ENCODE results near the gene TMEM11. TPM values are rescaled to one million over a fixed set of nuclear protein-coding genes. Genes with fewer than 3 reads are reported as not detected.

Gene TMEM11
- total RNA-seq, 1 donor, result 18.1 TPM

DNA sequence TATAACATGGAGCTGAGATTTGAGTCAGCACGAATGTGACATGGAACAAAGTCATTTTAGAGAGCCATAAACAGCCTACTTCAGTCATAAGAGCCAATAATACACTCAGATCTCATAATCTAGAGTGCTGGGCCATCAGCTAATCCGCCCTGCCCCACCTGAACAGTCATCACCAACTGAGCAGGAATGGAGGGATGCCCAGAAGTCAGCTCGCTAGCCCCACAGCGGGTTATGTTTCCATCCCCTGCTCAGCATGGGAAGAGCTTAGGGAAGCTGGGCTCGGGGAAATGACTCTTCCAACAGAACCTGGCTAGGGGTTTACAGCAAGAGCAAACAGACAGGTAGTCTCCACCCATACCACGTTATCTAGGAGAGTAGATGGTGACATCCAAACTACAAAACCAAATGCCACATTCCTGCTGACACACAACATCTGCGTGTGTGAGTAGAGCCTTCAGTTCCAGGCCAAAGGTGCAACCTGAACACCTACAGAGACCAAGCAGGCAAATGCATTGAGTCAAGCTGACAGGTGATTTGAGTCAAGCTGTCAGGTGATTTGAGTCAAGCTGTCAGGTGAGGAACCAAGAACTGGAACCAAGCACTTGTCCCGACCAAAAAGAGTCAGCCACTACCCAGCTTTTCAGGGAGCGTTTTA lies 2.0 kb downstream of the TMEM11 start:
- Histone ChIP-seq H3K27me3 (ENCODE audit: insufficient read depth, low read length) (no peaks in the 10 kb centered on the region), H3K4me3 (ENCODE audit: insufficient read depth, low read length) (peak overlapping the region; percentile 97), H2AFZ (ENCODE audit: low read length) (no peak overlapping the region), H3K9me3 (ENCODE audit: low read depth, low read length) (no peaks in the 10 kb centered on the region), H3K4me2 (ENCODE audit: insufficient read depth, low read length) (peak overlapping the region; percentile 89), H4K20me1 (ENCODE audit: insufficient read depth, low read length) (peaks cover 43% of the 10 kb centered on the region), H3K27ac (ENCODE audit: low read depth, low read length) (no peak overlapping the region), H3K36me3 (ENCODE audit: insufficient read depth, low read length) (peaks cover 30% of the 10 kb centered on the region), H3K79me2 (ENCODE audit: insufficient read depth, low read length) (peaks cover 86% of the 10 kb centered on the region), H3K4me1 (ENCODE audit: insufficient read depth, low read length) (peaks cover 27% of the 10 kb centered on the region)
- no peak for DNase-seq (ENCODE audit: insufficient read length, low spot score, missing footprints)
- TF ChIP-seq, protein P1, sequence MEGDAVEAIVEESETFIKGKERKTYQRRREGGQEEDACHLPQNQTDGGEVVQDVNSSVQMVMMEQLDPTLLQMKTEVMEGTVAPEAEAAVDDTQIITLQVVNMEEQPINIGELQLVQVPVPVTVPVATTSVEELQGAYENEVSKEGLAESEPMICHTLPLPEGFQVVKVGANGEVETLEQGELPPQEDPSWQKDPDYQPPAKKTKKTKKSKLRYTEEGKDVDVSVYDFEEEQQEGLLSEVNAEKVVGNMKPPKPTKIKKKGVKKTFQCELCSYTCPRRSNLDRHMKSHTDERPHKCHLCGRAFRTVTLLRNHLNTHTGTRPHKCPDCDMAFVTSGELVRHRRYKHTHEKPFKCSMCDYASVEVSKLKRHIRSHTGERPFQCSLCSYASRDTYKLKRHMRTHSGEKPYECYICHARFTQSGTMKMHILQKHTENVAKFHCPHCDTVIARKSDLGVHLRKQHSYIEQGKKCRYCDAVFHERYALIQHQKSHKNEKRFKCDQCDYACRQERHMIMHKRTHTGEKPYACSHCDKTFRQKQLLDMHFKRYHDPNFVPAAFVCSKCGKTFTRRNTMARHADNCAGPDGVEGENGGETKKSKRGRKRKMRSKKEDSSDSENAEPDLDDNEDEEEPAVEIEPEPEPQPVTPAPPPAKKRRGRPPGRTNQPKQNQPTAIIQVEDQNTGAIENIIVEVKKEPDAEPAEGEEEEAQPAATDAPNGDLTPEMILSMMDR (IDR thresholded peaks at IDR 0.05; ENCODE audit: extremely low read depth, low read depth, low read length), result no peak

DNA sequence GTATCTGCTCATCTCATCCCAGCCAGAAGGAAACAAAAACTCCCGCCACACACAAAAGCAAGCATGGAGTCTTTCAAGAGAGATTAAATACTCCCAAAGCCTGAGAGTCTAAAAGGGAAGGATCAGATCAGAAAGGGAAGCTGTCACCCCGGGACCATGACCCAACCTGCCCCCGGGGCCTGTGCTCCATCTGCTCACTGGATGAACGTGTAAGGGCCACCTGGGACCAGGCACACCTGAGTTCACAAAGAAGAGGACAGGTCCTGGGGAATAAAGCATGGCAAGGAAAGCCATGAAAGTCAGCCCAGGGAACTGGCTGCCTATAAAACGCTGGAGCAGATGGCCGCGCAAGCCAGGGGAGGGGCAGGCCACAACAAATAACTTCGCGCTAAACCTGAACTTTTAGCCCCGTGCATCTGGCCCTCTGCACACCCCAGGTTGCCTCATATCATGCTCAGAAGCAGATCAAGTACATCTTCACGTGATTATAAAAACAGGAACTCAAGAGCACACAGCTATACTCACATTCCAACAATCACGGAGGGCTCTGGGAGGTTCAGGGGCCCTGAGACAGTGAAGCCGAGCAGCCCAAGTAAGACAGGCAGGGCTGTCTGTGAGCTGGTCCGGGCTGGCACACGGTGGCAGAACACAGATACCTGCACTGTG lies 3.4 kb downstream of the TMEM11 start:
- H3K27ac ChIP-seq (ENCODE audit: low read depth, low read length), result peak overlapping the region; percentile 49
- no peak overlapping the region for H3K4me3 ChIP-seq (ENCODE audit: insufficient read depth, low read length)
- no peak overlapping the region for H3K4me2 ChIP-seq (ENCODE audit: insufficient read depth, low read length)
- H3K27me3 ChIP-seq (ENCODE audit: insufficient read depth, low read length), result no peaks in the 10 kb centered on the region
- peaks cover 26% of the 10 kb centered on the region for H3K4me1 ChIP-seq (ENCODE audit: insufficient read depth, low read length)
- no peaks in the 10 kb centered on the region for H3K9me3 ChIP-seq (ENCODE audit: low read depth, low read length)
- no peak overlapping the region for H2AFZ ChIP-seq (ENCODE audit: low read length)
- peaks cover 47% of the 10 kb centered on the region for H4K20me1 ChIP-seq (ENCODE audit: insufficient read depth, low read length)
- H3K36me3 ChIP-seq (ENCODE audit: insufficient read depth, low read length), result peaks cover 30% of the 10 kb centered on the region
- DNase-seq (ENCODE audit: insufficient read length, low spot score, missing footprints), result no peak
- H3K79me2 ChIP-seq (ENCODE audit: insufficient read depth, low read length), result peaks cover 88% of the 10 kb centered on the region
- TF ChIP-seq, protein P1 (IDR thresholded peaks at IDR 0.05; ENCODE audit: extremely low read depth, low read depth, low read length), result no peak

DNA sequence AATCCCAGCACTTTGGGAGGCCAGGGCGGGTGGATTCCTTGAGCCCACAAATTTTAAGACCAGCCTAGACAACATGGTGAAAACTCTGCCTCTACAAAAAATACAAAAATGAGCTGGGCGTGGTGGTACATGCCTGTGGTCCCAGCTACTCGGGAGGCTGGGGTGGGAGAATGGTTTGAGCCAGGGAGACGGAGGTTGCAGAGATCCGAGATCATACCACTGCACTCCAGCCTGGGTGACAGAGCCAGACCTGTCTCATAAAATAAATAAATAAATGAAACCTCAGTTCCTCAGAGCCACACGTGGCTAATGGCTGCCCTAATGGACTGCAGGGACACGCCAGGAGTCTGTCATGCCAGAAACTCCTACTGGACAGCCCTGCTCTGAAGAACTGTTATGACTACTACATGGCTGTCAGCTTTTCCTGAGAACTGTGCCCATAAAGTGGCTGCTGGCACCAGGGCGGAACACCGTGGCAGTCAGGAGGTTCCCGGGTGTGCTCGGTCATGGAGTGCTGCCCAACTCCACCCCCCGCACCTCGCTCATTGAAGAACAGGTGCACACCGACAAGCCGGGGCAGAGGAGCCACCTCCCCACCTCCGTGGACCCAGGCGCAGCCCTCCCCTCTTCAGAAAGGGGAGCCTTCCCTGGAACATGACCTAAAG lies 4.3 kb downstream of the TMEM11 start:
- Histone ChIP-seq H2AFZ (ENCODE audit: low read length) (no peak overlapping the region), H3K79me2 (ENCODE audit: insufficient read depth, low read length) (peaks cover 91% of the 10 kb centered on the region), H4K20me1 (ENCODE audit: insufficient read depth, low read length) (peaks cover 54% of the 10 kb centered on the region), H3K4me3 (ENCODE audit: insufficient read depth, low read length) (no peak overlapping the region), H3K27me3 (ENCODE audit: insufficient read depth, low read length) (no peaks in the 10 kb centered on the region), H3K27ac (ENCODE audit: low read depth, low read length) (peak overlapping the region; percentile 49), H3K36me3 (ENCODE audit: insufficient read depth, low read length) (peaks cover 30% of the 10 kb centered on the region), H3K4me1 (ENCODE audit: insufficient read depth, low read length) (peaks cover 19% of the 10 kb centered on the region), H3K9me3 (ENCODE audit: low read depth, low read length) (no peaks in the 10 kb centered on the region), H3K4me2 (ENCODE audit: insufficient read depth, low read length) (no peak overlapping the region)
- no peak for DNase-seq (ENCODE audit: insufficient read length, low spot score, missing footprints)
- TF ChIP-seq, protein P1 (IDR thresholded peaks at IDR 0.05; ENCODE audit: extremely low read depth, low read depth, low read length), result no peak

DNA sequence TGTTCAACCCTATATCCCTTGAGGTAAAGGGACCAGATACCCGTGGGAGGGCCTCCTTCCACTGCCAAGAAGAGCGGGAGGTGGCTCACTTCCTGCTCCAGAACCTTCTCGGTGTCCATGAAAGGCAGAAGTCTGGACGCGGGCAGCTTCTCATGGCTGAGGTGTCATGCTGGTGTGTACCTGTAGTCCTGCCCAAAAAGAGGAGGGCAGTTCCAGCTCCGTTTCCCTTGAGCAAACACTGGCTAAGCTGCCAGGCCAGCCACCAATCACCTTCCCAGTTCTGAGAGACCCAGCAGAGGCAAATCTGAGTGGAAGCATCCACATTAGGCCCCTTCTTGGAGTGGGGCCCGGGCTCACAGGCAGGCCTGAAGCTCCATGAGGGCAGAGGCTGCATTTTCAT lies 5.6 kb downstream of the TMEM11 start:
- DNase-seq (ENCODE audit: insufficient read length, low spot score, missing footprints), result no peak
- peaks cover 19% of the 10 kb centered on the region for H3K4me1 ChIP-seq (ENCODE audit: insufficient read depth, low read length)
- no peak overlapping the region for H3K4me3 ChIP-seq (ENCODE audit: insufficient read depth, low read length)
- no peaks in the 10 kb centered on the region for H3K27me3 ChIP-seq (ENCODE audit: insufficient read depth, low read length)
- H3K9me3 ChIP-seq (ENCODE audit: low read depth, low read length), result no peaks in the 10 kb centered on the region
- no peak overlapping the region for H2AFZ ChIP-seq (ENCODE audit: low read length)
- no peak overlapping the region for H3K4me2 ChIP-seq (ENCODE audit: insufficient read depth, low read length)
- H3K36me3 ChIP-seq (ENCODE audit: insufficient read depth, low read length), result peaks cover 30% of the 10 kb centered on the region
- H3K27ac ChIP-seq (ENCODE audit: low read depth, low read length), result no peak overlapping the region
- peaks cover 61% of the 10 kb centered on the region for H4K20me1 ChIP-seq (ENCODE audit: insufficient read depth, low read length)
- TF ChIP-seq, protein P1 (IDR thresholded peaks at IDR 0.05; ENCODE audit: extremely low read depth, low read depth, low read length), result no peak
- peaks cover 97% of the 10 kb centered on the region for H3K79me2 ChIP-seq (ENCODE audit: insufficient read depth, low read length)

Data from osteoblast (primary cell).